ENCODE measurements around the gene ACTBL2. TPM values are rescaled to one million over a fixed set of nuclear protein-coding genes. Genes with fewer than 3 reads are reported as not detected.

The ACTBL2 gene
- polyA plus RNA-seq, 1 donor (not counting 4 experiments of a cell fraction or from before 2014, with no cell fraction given) = 0.68 TPM

DNA sequence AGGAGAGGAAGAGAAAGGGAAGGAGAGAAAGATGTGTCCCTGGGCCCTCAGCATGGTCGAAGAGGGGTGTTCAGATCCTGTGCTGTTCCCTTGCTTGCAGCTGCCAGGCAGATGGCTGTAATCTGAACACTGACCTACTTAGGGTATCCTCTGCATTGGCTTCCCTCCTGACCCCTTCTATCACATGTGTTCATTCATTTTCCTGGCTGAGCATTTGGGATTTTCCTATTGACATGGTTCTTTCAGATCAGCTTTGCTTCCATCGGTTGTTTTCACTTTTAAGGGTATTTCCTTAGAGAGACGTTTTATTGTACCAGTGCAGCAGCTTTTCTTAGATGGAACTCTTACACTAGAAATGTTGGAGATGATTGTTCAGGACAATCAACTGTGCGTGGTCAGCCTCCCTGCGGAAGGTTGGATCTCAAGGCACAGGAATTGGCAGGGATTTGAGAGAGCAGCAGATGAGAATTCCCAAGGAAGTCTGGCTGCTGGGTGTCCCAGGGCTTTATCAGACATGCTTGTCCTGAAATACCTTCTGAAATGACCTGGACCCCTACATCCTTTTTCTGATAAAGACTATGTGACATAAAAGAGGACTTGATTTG, 26.0 kb downstream of the ACTBL2 start:
- TF ChIP-seq EZH2 (IDR thresholded peaks at IDR 0.05; ENCODE audit: low read length) (no peak), CTCF (optimal IDR thresholded peaks at IDR 0.05 in 1 of 3, IDR thresholded peaks at IDR 0.05 in 1 of 3, conservative IDR thresholded peaks at IDR 0.05 in 1 of 3; ENCODE audit: extremely low read depth in 1 of 3, insufficient read depth in 2 of 3, low read length in 3 of 3) (no peak)
- Histone ChIP-seq H3K4me1 (ENCODE audit: control insufficient read depth, extremely low read depth, insufficient read depth, low read length) (peaks cover 3% of the 10 kb centered on the region), H3K4me2 (ENCODE audit: control insufficient read depth, extremely low read depth, insufficient read depth, low read depth, low read length) (no peak overlapping the region), H3K36me3 (ENCODE audit: control insufficient read depth in 2 of 2, extremely low read depth in 1 of 2, insufficient read depth in 2 of 2, low read length in 2 of 2) (no peaks in the 10 kb centered on the region), H3K27me3 (ENCODE audit: control insufficient read depth, extremely low read depth, insufficient read depth, low read length) (no peaks in the 10 kb centered on the region), H3K9ac (ENCODE audit: control insufficient read depth, extremely low read depth, insufficient read depth, low read length) (no peak overlapping the region), H3K79me2 (ENCODE audit: control insufficient read depth, insufficient read depth, low read length) (no peaks in the 10 kb centered on the region), H3K9me3 (ENCODE audit: control insufficient read depth, low read depth, low read length) (no peaks in the 10 kb centered on the region), H3K27ac (ENCODE audit: control insufficient read depth, insufficient read depth, low read length) (no peak overlapping the region), H3K9me1 (ENCODE audit: control insufficient read depth, extremely low read depth, insufficient read depth, low read length) (no peaks in the 10 kb centered on the region), H2AFZ (ENCODE audit: control insufficient read depth, low read length) (no peak overlapping the region), H3K4me3 (ENCODE audit: control insufficient read depth in 2 of 3, extremely low read depth in 1 of 3, insufficient read depth in 2 of 3, low read depth in 1 of 3, low read length in 3 of 3) (no peak overlapping the region), H4K20me1 (ENCODE audit: control insufficient read depth, extremely low read depth, insufficient read depth, low read length) (no peaks in the 10 kb centered on the region)
- FAIRE-seq (no peak), DNase-seq (ENCODE audit: low read depth, low spot score) (no peak)
- dilution Hi-C loops (cut with MboI; ENCODE audit: extremely low pct_ligation_motif_present, low sequenced_read_pairs) = no loop called here

DNA sequence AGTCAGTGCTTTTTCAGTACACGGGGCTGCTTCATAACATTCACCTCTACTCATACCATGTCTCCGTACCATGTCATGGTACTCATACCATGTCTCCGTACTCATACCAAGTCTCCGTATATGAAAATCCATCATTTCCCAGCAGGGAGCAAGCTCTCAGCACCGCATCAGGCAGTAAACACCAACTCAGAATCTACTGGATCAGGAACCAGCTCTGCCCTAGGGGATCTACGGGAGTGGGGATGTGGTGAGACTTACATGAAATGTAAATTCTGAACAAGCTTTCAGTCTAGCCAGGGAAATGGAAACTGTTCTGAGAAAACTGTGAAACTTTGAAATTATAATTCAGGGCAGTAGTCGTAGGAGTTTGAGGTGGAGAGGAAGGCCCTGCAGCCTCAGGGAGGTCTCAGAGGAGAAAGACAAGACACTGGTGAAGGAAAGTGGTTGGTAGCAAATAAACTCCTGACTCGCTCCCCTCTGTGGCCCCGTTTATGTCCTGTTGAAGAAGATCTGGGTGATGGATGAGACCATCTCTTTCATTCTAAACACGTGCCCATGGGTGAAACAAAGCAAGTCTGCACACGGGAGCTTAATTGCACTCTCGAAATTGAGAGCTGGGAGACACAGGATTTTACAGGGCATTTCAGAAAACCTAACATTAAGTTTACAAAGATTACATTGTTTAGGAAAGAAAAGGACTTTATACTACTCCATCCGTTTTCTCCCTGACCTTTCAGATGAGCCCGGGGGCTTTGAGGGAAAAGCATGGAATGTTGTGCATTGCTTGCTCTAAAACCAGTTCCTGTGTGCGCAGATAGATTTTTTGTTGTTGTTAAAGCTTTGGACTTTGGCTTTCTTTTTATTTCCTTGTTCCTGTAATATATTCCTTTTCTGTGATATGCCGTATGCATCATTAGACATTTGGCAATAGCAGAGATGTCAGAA, 26.8 kb downstream of the ACTBL2 start:
- H3K36me3 ChIP-seq (ENCODE audit: control insufficient read depth in 2 of 2, extremely low read depth in 1 of 2, insufficient read depth in 2 of 2, low read length in 2 of 2) = no peaks in the 10 kb centered on the region
- no peak overlapping the region for H3K9ac ChIP-seq (ENCODE audit: control insufficient read depth, extremely low read depth, insufficient read depth, low read length)
- no peak overlapping the region for H3K27ac ChIP-seq (ENCODE audit: control insufficient read depth, insufficient read depth, low read length)
- H3K9me3 ChIP-seq (ENCODE audit: control insufficient read depth, low read depth, low read length) = no peaks in the 10 kb centered on the region
- TF ChIP-seq EZH2 (IDR thresholded peaks at IDR 0.05; ENCODE audit: low read length) (no peak), CTCF (optimal IDR thresholded peaks at IDR 0.05 in 1 of 3, IDR thresholded peaks at IDR 0.05 in 1 of 3, conservative IDR thresholded peaks at IDR 0.05 in 1 of 3; ENCODE audit: extremely low read depth in 1 of 3, insufficient read depth in 2 of 3, low read length in 3 of 3) (no peak)
- H3K4me1 ChIP-seq (ENCODE audit: control insufficient read depth, extremely low read depth, insufficient read depth, low read length) = peaks cover 7% of the 10 kb centered on the region
- H3K9me1 ChIP-seq (ENCODE audit: control insufficient read depth, extremely low read depth, insufficient read depth, low read length) = no peaks in the 10 kb centered on the region
- DNase-seq (ENCODE audit: low read depth, low spot score) (no peak), FAIRE-seq (no peak)
- H3K27me3 ChIP-seq (ENCODE audit: control insufficient read depth, extremely low read depth, insufficient read depth, low read length) = no peaks in the 10 kb centered on the region
- H2AFZ ChIP-seq (ENCODE audit: control insufficient read depth, low read length) = no peak overlapping the region
- no peaks in the 10 kb centered on the region for H3K79me2 ChIP-seq (ENCODE audit: control insufficient read depth, insufficient read depth, low read length)
- H3K4me2 ChIP-seq (ENCODE audit: control insufficient read depth, extremely low read depth, insufficient read depth, low read depth, low read length) = no peak overlapping the region
- no peaks in the 10 kb centered on the region for H4K20me1 ChIP-seq (ENCODE audit: control insufficient read depth, extremely low read depth, insufficient read depth, low read length)
- dilution Hi-C loops (cut with MboI; ENCODE audit: extremely low pct_ligation_motif_present, low sequenced_read_pairs) = no loop called here
- H3K4me3 ChIP-seq (ENCODE audit: control insufficient read depth in 2 of 3, extremely low read depth in 1 of 3, insufficient read depth in 2 of 3, low read depth in 1 of 3, low read length in 3 of 3) = no peak overlapping the region

All from keratinocyte (primary cell).